Measurements from ENCODE around the gene GHRL.

Gene GHRL

DNA sequence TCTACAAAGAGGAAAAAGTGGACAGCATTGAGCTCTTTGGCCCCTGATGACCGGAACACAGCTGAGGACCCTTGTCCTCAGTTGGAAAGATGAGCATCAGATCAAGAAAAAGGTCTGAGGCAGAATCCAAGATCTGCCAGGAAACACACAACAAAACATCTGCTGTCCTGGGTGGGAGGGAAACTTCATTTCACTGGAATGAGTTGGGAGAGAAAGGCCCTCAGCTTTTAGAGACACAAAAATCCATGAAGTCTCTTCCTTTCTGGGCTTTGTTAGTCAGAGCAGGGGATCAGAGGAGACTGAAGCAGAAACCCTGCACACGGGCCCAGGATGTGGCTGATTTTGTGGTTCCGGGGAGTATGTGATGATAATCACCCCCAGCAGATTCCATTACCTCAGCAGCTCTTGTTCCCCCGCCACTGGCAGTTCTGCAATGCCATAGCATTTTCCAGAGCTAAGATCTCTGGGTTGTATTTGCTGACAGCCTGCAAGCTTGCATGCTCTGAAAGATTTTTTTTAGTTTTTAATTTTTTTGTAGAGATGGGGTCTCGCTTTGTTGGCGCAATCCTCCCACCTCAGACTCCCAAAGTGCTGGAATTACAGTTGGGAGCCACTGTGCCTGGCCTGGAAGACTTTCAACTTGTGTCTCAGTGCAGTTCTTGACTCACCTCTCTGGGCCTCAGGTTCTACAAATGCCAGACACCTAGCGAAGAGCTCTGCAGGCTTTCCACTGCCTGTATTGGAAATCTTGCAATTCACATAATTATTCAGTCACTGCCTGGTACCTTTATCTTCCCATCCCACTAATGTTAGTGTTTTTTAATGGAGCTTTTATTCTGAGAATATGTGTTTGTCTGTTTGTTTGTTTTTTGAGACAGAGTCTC, 50.3 kb downstream of the GHRL start:
- no peak for DNase-seq (ENCODE audit: low read depth)

DNA sequence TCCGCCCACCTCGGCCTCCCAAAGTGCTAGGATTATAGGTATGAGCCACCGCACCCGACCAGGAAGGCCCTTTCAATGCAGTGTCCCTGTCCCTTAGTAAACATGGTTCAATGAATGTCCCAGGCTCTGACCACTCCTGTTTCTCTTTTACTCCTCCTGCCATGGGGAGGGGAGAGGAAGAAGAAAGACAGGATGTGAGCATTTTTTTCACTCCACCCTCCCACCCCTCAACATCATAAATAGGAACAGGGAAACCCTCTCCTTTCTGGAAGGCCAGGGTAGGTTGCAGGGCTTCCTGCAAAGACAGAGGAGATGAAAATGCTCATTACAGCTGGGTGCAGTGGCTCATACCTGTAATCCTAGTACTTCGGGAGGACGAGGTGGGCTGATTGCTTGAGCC, 51.9 kb downstream of the GHRL start:
- DNase-seq (ENCODE audit: low read depth) = no peak

GRCh38 chr3:10238345-10239183, 54.2 kb downstream of the GHRL start:
- no peak for DNase-seq (ENCODE audit: low read depth)
